GM11168 (cell line): ENCODE data around the gene APOBEC3A.
"Not testable (repeated sequence)": the region's sequence is repeated elsewhere in the genome, so short reads cannot be mapped to it uniquely, and the experiment has no call there.

ENCODE experiments used
- in situ Hi-C: fragments of 300-500 bp; cut with MboI; formaldehyde crosslinking; loops from one replicate; pipeline ENCODE4 v1.12.0; 2022; ENCODE audit warnings: low sequenced_read_pairs; ENCODE audit not compliant: unreplicated experiment

Gene APOBEC3A

GRCh38 chr22:38974170-38974825 is 16.9 kb downstream of the APOBEC3A start:
- in situ Hi-C loops, result no loop called here

- in situ Hi-C loops, result no loop called here
Observed at GRCh38 chr22:38974826-38975175, 17.4 kb downstream of the APOBEC3A start.

GRCh38 chr22:38977289-38977688 is 19.9 kb downstream of the APOBEC3A start:
- in situ Hi-C loops, result not testable (repeated sequence)

DNA sequence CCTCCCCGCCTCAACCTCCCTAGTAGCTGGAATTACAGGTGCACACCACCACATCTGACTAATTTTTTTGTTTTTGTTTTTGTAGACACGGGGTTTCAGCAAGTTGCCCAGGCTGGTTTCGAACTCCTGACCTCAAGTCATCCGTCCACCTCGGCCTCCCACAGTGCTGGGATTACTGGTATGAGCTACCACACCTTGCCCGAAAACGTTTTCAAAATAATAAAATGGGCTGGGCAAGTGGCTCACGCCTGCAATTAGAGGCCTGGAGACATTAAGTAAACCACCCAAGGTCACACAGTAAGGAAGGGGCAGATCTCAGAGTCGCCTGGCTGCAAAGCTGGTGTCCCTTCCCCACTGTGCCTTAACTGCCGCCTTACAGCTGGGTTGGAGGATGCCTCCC is 23.2 kb downstream of the APOBEC3A start:
- in situ Hi-C loops, result not testable (repeated sequence)

DNA sequence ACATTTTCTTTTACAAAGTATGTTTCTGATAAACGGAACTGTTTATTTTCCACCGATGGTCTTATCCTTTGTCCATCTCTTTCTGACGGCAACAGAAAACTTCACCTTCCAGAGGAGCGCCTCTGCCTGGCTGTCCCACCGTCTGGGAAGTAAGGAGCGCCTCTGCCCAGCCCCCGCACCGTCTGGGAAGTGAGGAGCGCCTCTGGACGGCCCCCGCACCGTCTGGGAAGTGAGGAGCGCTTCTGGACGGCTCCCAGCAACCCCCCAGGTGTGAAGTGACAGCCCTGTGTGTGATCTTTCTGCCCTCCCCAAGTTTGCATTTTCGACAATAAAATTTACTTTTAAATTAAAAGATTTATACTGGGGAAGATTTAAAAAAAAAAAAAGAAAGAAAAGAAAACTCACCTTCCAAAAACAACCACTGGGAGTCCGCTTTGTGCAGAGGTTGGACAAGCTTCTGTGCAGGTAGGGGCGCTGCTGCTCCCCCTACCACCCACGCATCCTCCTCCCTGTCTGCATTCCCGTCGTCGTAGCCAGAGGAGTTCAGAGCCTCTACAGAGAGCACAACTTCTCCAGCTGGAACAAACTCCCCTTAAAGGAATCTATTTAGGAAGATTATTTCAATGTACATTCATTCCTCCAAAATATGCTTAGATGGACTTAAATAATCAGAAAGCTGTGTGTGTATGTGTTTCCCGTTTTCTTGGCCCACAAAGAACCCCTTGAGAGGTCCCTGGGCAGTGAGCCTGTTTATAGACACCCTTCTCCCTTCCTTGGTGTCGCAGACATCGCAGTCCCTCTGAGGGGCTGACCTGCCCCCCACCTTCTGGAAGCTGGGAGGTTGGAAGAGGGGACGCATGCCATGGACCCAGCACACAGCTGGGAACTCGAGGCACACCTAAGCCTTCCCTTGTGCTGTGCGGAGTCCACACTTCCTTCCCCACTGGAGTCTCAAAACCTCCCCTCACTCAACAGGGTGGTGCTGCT is 23.9 kb downstream of the APOBEC3A start:
- in situ Hi-C loops, result no loop called here

DNA sequence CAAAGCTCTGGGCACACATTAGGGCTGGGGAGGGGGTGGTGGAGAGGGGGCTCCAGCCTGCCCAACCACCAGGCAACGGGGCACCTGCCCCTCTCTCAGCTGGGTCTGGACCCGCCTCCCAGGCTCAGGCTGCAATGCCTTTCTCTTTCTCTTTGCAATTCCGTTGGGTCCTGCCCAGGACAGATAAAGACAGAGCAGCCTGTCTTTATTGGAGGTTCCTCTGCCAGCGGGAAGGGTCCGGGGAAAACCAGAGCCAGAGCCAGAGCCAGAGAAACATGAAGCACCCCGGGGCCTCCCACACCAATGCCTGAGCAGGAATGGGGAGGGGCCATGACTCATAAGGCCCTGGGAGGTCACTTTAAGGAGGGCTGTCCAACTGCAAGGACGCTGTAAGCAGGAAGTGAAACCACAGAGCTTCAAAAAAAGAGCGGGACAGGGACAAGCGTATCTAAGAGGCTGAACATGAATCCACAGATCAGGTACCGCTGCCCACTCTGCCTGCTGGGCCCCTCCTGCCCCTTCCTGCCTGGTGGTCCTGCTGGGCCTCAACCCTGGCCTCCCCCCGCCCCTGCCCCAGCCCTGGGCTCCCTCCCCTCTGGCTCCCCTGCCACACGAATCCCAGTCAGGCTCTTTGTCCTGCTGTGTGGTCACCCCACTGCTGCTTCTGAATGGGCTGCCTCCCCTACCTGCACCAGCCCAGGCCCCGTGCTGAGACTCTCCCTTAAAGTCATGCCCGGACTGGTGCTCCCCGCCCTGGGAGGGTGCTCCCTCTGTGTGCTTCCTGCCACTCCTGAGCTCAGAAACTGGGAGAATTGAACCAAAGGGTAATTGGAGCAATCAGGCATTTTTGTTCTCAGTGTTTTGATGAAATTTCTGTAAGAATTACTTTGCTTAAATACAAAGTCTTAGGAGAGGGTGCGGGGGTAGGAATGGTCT is 24.9 kb downstream of the APOBEC3A start, which contains the start of gene APOBEC3B:
Gene APOBEC3B (plus strand): TSS at position 356 of the 936 bp plus-strand sequence. CDS start 107 bp downstream, at position 463.
- in situ Hi-C loops, result no loop called here

GRCh38 chr22:38984224-38984623 is 26.8 kb downstream of the APOBEC3A start:
- in situ Hi-C loops, result no loop called here

DNA sequence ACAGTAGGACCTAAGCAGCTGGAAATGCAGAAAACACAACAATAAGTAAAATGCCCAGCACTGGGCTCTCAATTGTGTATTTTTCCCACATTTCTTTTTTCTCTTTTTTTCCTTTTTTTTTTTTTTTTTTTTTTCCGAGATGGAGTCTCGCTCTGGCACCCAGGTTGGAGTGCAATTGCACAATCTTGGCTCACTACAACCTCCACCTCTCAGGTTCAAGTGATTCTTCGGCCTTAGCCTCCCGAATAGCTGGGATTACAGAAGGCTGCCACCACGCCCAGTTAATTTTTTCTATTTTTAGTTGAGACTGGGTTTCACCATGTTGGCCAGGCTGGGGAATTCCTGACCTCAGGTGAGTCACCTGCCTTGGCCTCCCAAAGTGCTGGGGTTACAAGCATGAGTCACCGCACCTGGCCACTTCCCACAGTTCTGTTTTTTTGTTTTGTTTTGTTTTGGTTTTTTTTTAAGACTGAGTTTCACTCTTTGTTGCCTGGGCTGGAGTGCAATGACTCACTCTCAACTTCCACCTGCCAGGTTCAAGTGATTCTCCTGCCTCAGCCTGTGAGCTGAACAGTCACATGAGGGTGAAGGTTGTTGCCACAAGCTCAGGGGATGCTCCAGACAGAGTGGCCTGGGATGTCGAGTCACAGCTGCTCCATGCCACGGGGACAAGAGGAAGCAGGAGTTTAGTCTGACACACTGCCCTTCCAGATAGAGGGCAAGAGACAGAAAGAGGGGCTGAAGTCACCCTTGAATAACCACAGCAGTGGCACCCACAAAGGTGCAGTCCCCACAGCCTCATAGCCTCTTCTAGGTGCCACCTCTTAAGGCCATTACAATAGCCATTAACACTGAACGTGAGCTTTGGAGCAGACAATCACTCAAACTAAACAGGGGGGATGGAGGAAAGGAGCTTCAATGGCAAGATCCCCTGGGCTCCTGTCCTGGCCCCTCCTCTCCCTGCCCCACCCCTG is 27.7 kb downstream of the APOBEC3A start:
- in situ Hi-C loops, result not testable (repeated sequence)

- in situ Hi-C loops, result no loop called here
Observed at GRCh38 chr22:38986629-38987028, 29.2 kb downstream of the APOBEC3A start.

- in situ Hi-C loops, result no loop called here
Observed at GRCh38 chr22:38987171-38987895, 29.9 kb downstream of the APOBEC3A start.

GRCh38 chr22:38989466-38989865 is 32.1 kb downstream of the APOBEC3A start:
- in situ Hi-C loops, result no loop called here

- in situ Hi-C loops, result not testable (repeated sequence)
Observed at GRCh38 chr22:38992871-38993371, 35.5 kb downstream of the APOBEC3A start.

- in situ Hi-C loops, result no loop called here
Observed at GRCh38 chr22:38996105-38996504, 38.7 kb downstream of the APOBEC3A start.

DNA sequence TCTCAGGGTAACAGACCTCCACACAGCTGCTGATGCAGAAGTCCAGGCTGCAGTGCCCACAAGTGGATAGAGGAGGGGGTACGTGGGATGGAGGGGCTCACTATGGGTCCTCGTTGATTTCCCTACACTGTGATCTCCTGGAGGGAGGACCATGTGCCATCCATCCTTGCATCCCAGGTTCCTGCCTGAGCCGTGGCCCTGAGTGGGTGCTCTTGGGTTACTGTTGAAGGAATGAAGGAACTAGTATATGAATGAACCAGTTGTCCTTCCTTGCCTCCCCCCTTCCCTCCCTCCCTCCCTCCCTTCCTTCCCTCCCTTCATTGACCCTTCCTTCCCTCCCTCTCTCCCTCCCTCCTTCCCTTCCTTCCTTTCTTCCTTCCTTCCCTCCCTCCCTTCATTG is 40.1 kb downstream of the APOBEC3A start:
- in situ Hi-C loops, result no loop called here

GRCh38 chr22:39003165-39003638 is 45.8 kb downstream of the APOBEC3A start:
- in situ Hi-C loops, result loop anchor here (10.0 kb wide), 1 partner anchor 128 kb away; the partner anchor contains the start of gene CBX6

- in situ Hi-C loops, result loop anchor here (10.0 kb wide), 1 partner anchor 132 kb away; the partner anchor contains the start of gene CBX6
Observed at GRCh38 chr22:39007177-39007576, 49.8 kb downstream of the APOBEC3A start.

DNA sequence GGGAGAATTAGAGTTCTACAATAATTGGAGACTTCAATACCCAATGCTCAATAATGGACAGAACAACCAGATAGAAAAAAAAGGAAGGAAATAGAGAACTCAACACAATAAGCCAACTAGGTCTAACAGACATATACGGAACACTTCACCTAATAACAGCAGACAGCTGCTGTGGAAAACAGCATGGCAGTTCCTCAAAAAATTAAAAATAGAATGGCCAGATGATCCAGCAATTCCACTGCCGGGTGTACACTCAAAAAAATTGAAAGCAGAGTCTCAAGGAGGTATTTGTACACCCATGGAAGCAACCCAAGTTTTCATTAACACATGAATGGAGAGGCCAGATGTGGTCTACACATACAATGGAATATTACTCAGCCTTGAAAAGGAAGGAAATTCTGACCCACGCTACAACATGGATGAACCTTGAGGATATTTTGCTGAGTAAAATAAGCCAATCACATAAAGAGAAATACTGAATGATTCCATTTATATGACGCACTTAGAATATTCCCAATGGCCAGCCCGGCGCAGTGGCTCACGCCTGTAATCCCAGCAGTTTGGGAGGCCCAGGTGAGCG is 51.0 kb downstream of the APOBEC3A start:
- in situ Hi-C loops, result loop anchor here (10.0 kb wide), 1 partner anchor 134 kb away; the partner anchor contains the start of gene CBX6
